ENCODE measurements around the gene TNIP1. TPM values are rescaled to one million over a fixed set of nuclear protein-coding genes. Genes with fewer than 3 reads are reported as not detected.

Gene TNIP1
- total RNA-seq, 2 experiments from 2014 or later = 132 to 138 TPM

GRCh38 chr5:151121095-151121494 is 40.3 kb upstream of the TNIP1 start:
- no peak overlapping the region for H3K27ac Mint-ChIP-seq
- DNase-seq = no peak
- no peaks in the 10 kb centered on the region for H3K9me3 Mint-ChIP-seq (ENCODE audit: insufficient read depth)
- H3K4me3 Mint-ChIP-seq = no peak overlapping the region
- H3K36me3 Mint-ChIP-seq (ENCODE audit: low read depth) = peaks cover 82% of the 10 kb centered on the region
- peaks cover 25% of the 10 kb centered on the region for H3K4me1 Mint-ChIP-seq (ENCODE audit: low read depth)
- ChIA-PET CTCF (interaction anchor here (1.3 to 10.2 kb wide), 3 partner anchors 45 to 71 kb away, joined by 3 to 491 read pairs (median 10); no protein-coding TSS in a partner anchor), POLR2A (no interaction called here)
- no peak for ATAC-seq
- H3K27me3 Mint-ChIP-seq (ENCODE audit: low read depth) = no peaks in the 10 kb centered on the region

GRCh38 chr5:151118913-151119575 is 38.2 kb upstream of the TNIP1 start:
- ChIA-PET CTCF (interaction anchor here (13.4 kb wide), 1 partner anchor 69 kb away, joined by 297 read pairs; no protein-coding TSS in a partner anchor), POLR2A (interaction anchor here (0.9 kb wide), 1 partner anchor 56 kb away, joined by 3 read pairs; no protein-coding TSS in a partner anchor)
- peaks cover 70% of the 10 kb centered on the region for H3K36me3 Mint-ChIP-seq (ENCODE audit: low read depth)
- H3K27me3 Mint-ChIP-seq (ENCODE audit: low read depth) = no peaks in the 10 kb centered on the region
- no peaks in the 10 kb centered on the region for H3K9me3 Mint-ChIP-seq (ENCODE audit: insufficient read depth)
- DNase-seq = no peak
- no peak overlapping the region for H3K4me3 Mint-ChIP-seq
- H3K4me1 Mint-ChIP-seq (ENCODE audit: low read depth) = peaks cover 7% of the 10 kb centered on the region
- H3K27ac Mint-ChIP-seq = no peak overlapping the region
- no peak for ATAC-seq

GRCh38 chr5:151115272-151115905 is 34.6 kb upstream of the TNIP1 start:
- ChIA-PET POLR2A (interaction anchor here (0.6 to 1.1 kb wide), 5 partner anchors 14 to 124 kb away, joined by 3 to 4 read pairs (median 3); no protein-coding TSS in a partner anchor), CTCF (interaction anchor here (0.6 to 13.4 kb wide), 65 partner anchors 11 to 665 kb away, joined by 3 to 297 read pairs (median 5); partner anchors contain the start of genes ANXA6, DCTN4, IRGM and TNIP1)
- Mint-ChIP-seq H3K4me1 (ENCODE audit: low read depth) (peaks cover 2% of the 10 kb centered on the region), H3K27ac (peak overlapping the region; percentile 61), H3K36me3 (ENCODE audit: low read depth) (peaks cover 54% of the 10 kb centered on the region), H3K27me3 (ENCODE audit: low read depth) (no peaks in the 10 kb centered on the region), H3K9me3 (ENCODE audit: insufficient read depth) (no peaks in the 10 kb centered on the region), H3K4me3 (no peak overlapping the region)
- ATAC-seq (peak; percentile 76), DNase-seq (peak; percentile 77)

- CTCF ChIA-PET = interaction anchor here (0.8 to 13.4 kb wide), 8 partner anchors 12 to 64 kb away, joined by 3 to 297 read pairs (median 70); partner anchors contain the start of gene TNIP1
- no peak overlapping the region for H3K27ac Mint-ChIP-seq
Measured at GRCh38 chr5:151113651-151114050, 32.8 kb upstream of the TNIP1 start.

GRCh38 chr5:151110992-151111391 is 30.2 kb upstream of the TNIP1 start:
- H3K27me3 Mint-ChIP-seq (ENCODE audit: low read depth) = no peaks in the 10 kb centered on the region
- H3K9me3 Mint-ChIP-seq (ENCODE audit: insufficient read depth) = no peaks in the 10 kb centered on the region
- peaks cover 2% of the 10 kb centered on the region for H3K4me1 Mint-ChIP-seq (ENCODE audit: low read depth)
- H3K36me3 Mint-ChIP-seq (ENCODE audit: low read depth) = peaks cover 63% of the 10 kb centered on the region
- no peak for ATAC-seq
- no peak overlapping the region for H3K27ac Mint-ChIP-seq
- no peak overlapping the region for H3K4me3 Mint-ChIP-seq
- ChIA-PET POLR2A (no interaction called here), CTCF (interaction anchor here (0.7 to 13.4 kb wide), 3 partner anchors 15 to 61 kb away, joined by 4 to 297 read pairs (median 6); no protein-coding TSS in a partner anchor)
- DNase-seq = no peak

More at GRCh38 chr5:151113651-151114050, 32.8 kb upstream of the TNIP1 start:
- no peak for ATAC-seq
- POLR2A ChIA-PET = no interaction called here
- Mint-ChIP-seq H3K27me3 (ENCODE audit: low read depth) (no peaks in the 10 kb centered on the region), H3K4me3 (no peak overlapping the region), H3K4me1 (ENCODE audit: low read depth) (peaks cover 2% of the 10 kb centered on the region), H3K9me3 (ENCODE audit: insufficient read depth) (no peaks in the 10 kb centered on the region), H3K36me3 (ENCODE audit: low read depth) (peaks cover 58% of the 10 kb centered on the region)
- no peak for DNase-seq

- Mint-ChIP-seq H3K36me3 (ENCODE audit: low read depth) (peaks cover 66% of the 10 kb centered on the region), H3K27ac (peak overlapping the region; percentile 41)
- no peak for ATAC-seq
Measured at GRCh38 chr5:151110122-151110681, 29.4 kb upstream of the TNIP1 start.

GRCh38 chr5:151108566-151108965 is 27.7 kb upstream of the TNIP1 start:
- no peak for ATAC-seq
- Mint-ChIP-seq H3K27me3 (ENCODE audit: low read depth) (no peaks in the 10 kb centered on the region), H3K4me3 (no peak overlapping the region), H3K36me3 (ENCODE audit: low read depth) (peaks cover 73% of the 10 kb centered on the region), H3K9me3 (ENCODE audit: insufficient read depth) (no peaks in the 10 kb centered on the region), H3K4me1 (ENCODE audit: low read depth) (no peaks in the 10 kb centered on the region), H3K27ac (no peak overlapping the region)
- DNase-seq = no peak
- CTCF ChIA-PET = interaction anchor here (1.2 to 13.4 kb wide), 3 partner anchors 17 to 58 kb away, joined by 3 to 297 read pairs (median 3); no protein-coding TSS in a partner anchor
- POLR2A ChIA-PET = interaction anchor here (0.6 to 1.1 kb wide), 2 partner anchors 15 to 28 kb away, joined by 3 to 4 read pairs; partner anchors contain the start of gene TNIP1

More at GRCh38 chr5:151110122-151110681, 29.4 kb upstream of the TNIP1 start:
- Mint-ChIP-seq H3K4me3 (no peak overlapping the region), H3K9me3 (ENCODE audit: insufficient read depth) (no peaks in the 10 kb centered on the region), H3K4me1 (ENCODE audit: low read depth) (no peaks in the 10 kb centered on the region), H3K27me3 (ENCODE audit: low read depth) (no peaks in the 10 kb centered on the region)
- CTCF ChIA-PET = interaction anchor here (0.7 to 13.4 kb wide), 3 partner anchors 16 to 60 kb away, joined by 4 to 297 read pairs (median 5); no protein-coding TSS in a partner anchor
- no peak for DNase-seq
- POLR2A ChIA-PET = interaction anchor here (0.6 kb wide), 1 partner anchor 11 kb away, joined by 3 read pairs; no protein-coding TSS in a partner anchor

- Mint-ChIP-seq H3K36me3 (ENCODE audit: low read depth) (peaks cover 75% of the 10 kb centered on the region), H3K4me3 (no peak overlapping the region), H3K4me1 (ENCODE audit: low read depth) (no peaks in the 10 kb centered on the region), H3K27ac (no peak overlapping the region), H3K9me3 (ENCODE audit: insufficient read depth) (no peaks in the 10 kb centered on the region), H3K27me3 (ENCODE audit: low read depth) (no peaks in the 10 kb centered on the region)
- ATAC-seq (no peak), DNase-seq (no peak)
- CTCF ChIA-PET = interaction anchor here (1.2 to 13.4 kb wide), 3 partner anchors 18 to 58 kb away, joined by 3 to 297 read pairs (median 3); no protein-coding TSS in a partner anchor
- POLR2A ChIA-PET = interaction anchor here (1.1 kb wide), 1 partner anchor 27 kb away, joined by 4 read pairs; the partner anchor contains the start of gene TNIP1
Measured at GRCh38 chr5:151107738-151108520, 27.1 kb upstream of the TNIP1 start.

GRCh38 chr5:151107084-151107483 is 26.2 kb upstream of the TNIP1 start:
- H3K4me3 Mint-ChIP-seq = no peak overlapping the region
- ATAC-seq (no peak), DNase-seq (no peak)
- no peaks in the 10 kb centered on the region for H3K27me3 Mint-ChIP-seq (ENCODE audit: low read depth)
- ChIA-PET CTCF (interaction anchor here (1.3 to 13.4 kb wide), 3 partner anchors 18 to 58 kb away, joined by 3 to 297 read pairs (median 3); no protein-coding TSS in a partner anchor), POLR2A (no interaction called here)
- peaks cover 76% of the 10 kb centered on the region for H3K36me3 Mint-ChIP-seq (ENCODE audit: low read depth)
- no peaks in the 10 kb centered on the region for H3K9me3 Mint-ChIP-seq (ENCODE audit: insufficient read depth)
- no peak overlapping the region for H3K27ac Mint-ChIP-seq
- H3K4me1 Mint-ChIP-seq (ENCODE audit: low read depth) = no peaks in the 10 kb centered on the region

- Mint-ChIP-seq H3K27ac (peak overlapping the region; percentile 33), H3K4me1 (ENCODE audit: low read depth) (peaks cover 4% of the 10 kb centered on the region), H3K36me3 (ENCODE audit: low read depth) (peaks cover 80% of the 10 kb centered on the region), H3K4me3 (no peak overlapping the region), H3K27me3 (ENCODE audit: low read depth) (no peaks in the 10 kb centered on the region), H3K9me3 (ENCODE audit: insufficient read depth) (no peaks in the 10 kb centered on the region)
- no peak for DNase-seq
- ChIA-PET POLR2A (interaction anchor here (0.6 to 0.7 kb wide), 2 partner anchors 22 to 27 kb away, joined by 3 to 4 read pairs; no protein-coding TSS in a partner anchor), CTCF (interaction anchor here (1.6 kb wide), 1 partner anchor 58 kb away, joined by 3 read pairs; no protein-coding TSS in a partner anchor)
- ATAC-seq = no peak
Measured at GRCh38 chr5:151106509-151106908, 25.7 kb upstream of the TNIP1 start.

All from activated CD8-positive, alpha-beta T cell treated with anti-CD3 and anti-CD28 coated beads, Interleukin-2, amount 10 ng/mL, durations not matched to agents 7 days and 5 days (primary cell).